ENCODE data around the gene CC2D2B.

- TF ChIP-seq CTCF (IDR thresholded peaks at IDR 0.05; ENCODE audit: low read depth, low read length, poor library complexity, severe bottlenecking) (no peak), EZH2phosphoT487 (IDR thresholded peaks at IDR 0.05; ENCODE audit: borderline replicate concordance, low read length) (no peak)
These were observed 80.9 kb downstream of the CC2D2B start for GRCh38 chr10:95988702-95989101.

Data from DOHH2 (cell line).